Activated T-helper 2 cell treated with anti-CD3 and anti-CD28 coated beads, Interferon-gamma antibody, Interleukin-2, Interleukin-4, amounts not matched to agents 10 μg/mL and 5 μg/mL and 100 μg/mL, durations not matched to agents 14 hours and 24 hours and 36 hours (primary cell): ENCODE measurements around the gene NSFL1C. TPM values are rescaled to one million over a fixed set of nuclear protein-coding genes. Genes with fewer than 3 reads are reported as not detected.
A peak's percentile ranks its signal among the peaks of the same experiment; 100 is the strongest.
"Not testable (repeated sequence)": the region's sequence is repeated elsewhere in the genome, so short reads cannot be mapped to it uniquely, and the experiment has no call there.

Source experiments
- DNase-seq: peaks from one replicate; pipeline ENCODE4 v3.0.0; 2021; ENCODE audit warnings: low spot score
- H3K27ac Mint-ChIP-seq: one replicate; pipeline ENCODE4 v1.8.0; 2021; ENCODE audit warnings: mixed read lengths
- H3K27me3 Mint-ChIP-seq: one replicate; pipeline ENCODE4 v1.8.0; 2021; ENCODE audit warnings: low read depth, mixed read lengths
- H3K36me3 Mint-ChIP-seq: one replicate; pipeline ENCODE4 v1.8.0; 2021; ENCODE audit warnings: low read depth, mixed read lengths
- H3K4me1 Mint-ChIP-seq: one replicate; pipeline ENCODE4 v1.8.0; 2021; ENCODE audit warnings: low read depth, mixed read lengths
- H3K4me3 Mint-ChIP-seq: one replicate; pipeline ENCODE4 v1.8.0; 2021; ENCODE audit warnings: low read depth, mild to moderate bottlenecking, moderate library complexity, mixed read lengths
- H3K9me3 Mint-ChIP-seq: one replicate; pipeline ENCODE4 v1.8.0; 2021; ENCODE audit warnings: mixed read lengths
- intact Hi-C: fragments of 100-400 bp; cut with micrococcal nuclease; formaldehyde crosslinking; loops from one replicate; pipeline ENCODE4 v1.15.1; 2023
- total RNA-seq: library from RNA; stranded (reverse); gene quantifications from 2 replicates; pipeline ENCODE4 v1.2.3, GENCODE V29; 2022

NSFL1C gene
- total RNA-seq, 1 donor from 2014 or later: 108 TPM

GRCh38 chr20:1399678-1400366 is 66.8 kb downstream of the NSFL1C start:
- peaks cover 18% of the 10 kb centered on the region for H3K4me1 Mint-ChIP-seq
- intact Hi-C loops, DNase-seq, H3K27ac Mint-ChIP-seq, H3K36me3 Mint-ChIP-seq, H3K4me3 Mint-ChIP-seq: not testable (repeated sequence)
- peaks cover 20% of the 10 kb centered on the region for H3K9me3 Mint-ChIP-seq
- peaks cover 24% of the 10 kb centered on the region for H3K27me3 Mint-ChIP-seq

DNA sequence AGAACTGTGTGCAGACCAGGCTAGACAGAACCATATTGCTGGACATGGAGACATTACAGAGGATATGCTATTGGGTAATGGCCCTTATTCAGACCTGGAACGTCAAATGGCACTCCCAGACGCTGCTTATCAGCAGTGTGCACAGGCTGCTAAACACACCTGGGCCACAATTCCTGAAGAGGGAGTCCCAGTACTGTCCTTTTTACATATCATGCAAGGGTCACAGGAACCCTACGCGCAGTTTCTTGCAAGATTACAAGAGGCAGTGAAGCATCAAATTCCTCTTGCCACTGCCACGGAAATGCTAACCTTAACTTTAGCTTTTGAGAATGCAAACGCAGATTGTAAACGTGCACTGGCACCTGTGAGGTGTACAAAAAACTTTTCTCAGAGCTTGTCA is 68.5 kb downstream of the NSFL1C start:
- H3K9me3 Mint-ChIP-seq: peaks cover 16% of the 10 kb centered on the region
- H3K27ac Mint-ChIP-seq, H3K4me3 Mint-ChIP-seq, DNase-seq, H3K36me3 Mint-ChIP-seq, intact Hi-C loops: not testable (repeated sequence)
- H3K4me1 Mint-ChIP-seq: peaks cover 28% of the 10 kb centered on the region
- peaks cover 26% of the 10 kb centered on the region for H3K27me3 Mint-ChIP-seq

GRCh38 chr20:1397710-1398109 is 68.9 kb downstream of the NSFL1C start:
- DNase-seq: no peak
- Mint-ChIP-seq H3K9me3 (peaks cover 14% of the 10 kb centered on the region), H3K36me3 (peaks cover 4% of the 10 kb centered on the region), H3K4me1 (peaks cover 29% of the 10 kb centered on the region), H3K4me3 (no peak overlapping the region), H3K27ac (no peak overlapping the region), H3K27me3 (peaks cover 25% of the 10 kb centered on the region)
- intact Hi-C loops: no loop called here

GRCh38 chr20:1396702-1397101 is 69.9 kb downstream of the NSFL1C start:
- Mint-ChIP-seq H3K4me3 (no peak overlapping the region), H3K9me3 (peaks cover 8% of the 10 kb centered on the region), H3K36me3 (peaks cover 9% of the 10 kb centered on the region), H3K4me1 (peaks cover 24% of the 10 kb centered on the region), H3K27me3 (peaks cover 18% of the 10 kb centered on the region), H3K27ac (no peak overlapping the region)
- no peak for DNase-seq
- intact Hi-C loops: no loop called here

- Mint-ChIP-seq H3K9me3 (peaks cover 8% of the 10 kb centered on the region), H3K36me3 (peaks cover 13% of the 10 kb centered on the region), H3K27ac (no peak overlapping the region), H3K4me1 (peaks cover 27% of the 10 kb centered on the region), H3K4me3 (no peak overlapping the region), H3K27me3 (peaks cover 18% of the 10 kb centered on the region)
- intact Hi-C loops: no loop called here
- DNase-seq: no peak
Observed at GRCh38 chr20:1396264-1396663, 70.4 kb downstream of the NSFL1C start.

GRCh38 chr20:1394686-1395085 is 72.0 kb downstream of the NSFL1C start:
- peaks cover 26% of the 10 kb centered on the region for H3K36me3 Mint-ChIP-seq
- DNase-seq: no peak
- H3K27ac Mint-ChIP-seq: no peak overlapping the region
- peaks cover 18% of the 10 kb centered on the region for H3K27me3 Mint-ChIP-seq
- peaks cover 40% of the 10 kb centered on the region for H3K4me1 Mint-ChIP-seq
- peaks cover 8% of the 10 kb centered on the region for H3K9me3 Mint-ChIP-seq
- intact Hi-C loops: no loop called here
- no peak overlapping the region for H3K4me3 Mint-ChIP-seq

DNA sequence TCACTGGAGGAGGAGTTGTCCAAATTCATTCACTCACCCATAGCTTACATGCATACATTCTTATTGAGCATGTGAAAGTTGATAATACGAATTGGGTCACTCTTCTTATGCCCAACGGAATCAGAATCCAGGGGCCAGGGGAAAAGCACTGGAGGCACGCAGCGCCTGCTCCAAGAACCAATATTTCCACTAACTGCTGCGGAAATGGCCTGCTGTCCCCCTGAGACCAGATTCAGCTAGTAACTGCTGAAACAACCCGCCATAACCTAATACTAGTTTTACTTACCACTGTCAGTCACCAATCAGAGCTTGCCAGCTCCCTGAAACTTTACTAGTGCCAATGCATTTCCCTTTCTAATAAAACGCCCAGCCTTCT is 73.2 kb downstream of the NSFL1C start:
- peaks cover 35% of the 10 kb centered on the region for H3K36me3 Mint-ChIP-seq
- H3K9me3 Mint-ChIP-seq: peaks cover 8% of the 10 kb centered on the region
- H3K27me3 Mint-ChIP-seq: peaks cover 18% of the 10 kb centered on the region
- H3K4me3 Mint-ChIP-seq: peak overlapping the region; percentile 91
- intact Hi-C loops: loop anchor here (1.0 to 2.0 kb wide), 4 partner anchors 33 to 275 kb away; partner anchors contain the start of gene PSMF1
- H3K4me1 Mint-ChIP-seq: peaks cover 47% of the 10 kb centered on the region
- peak overlapping the region; percentile 85 for H3K27ac Mint-ChIP-seq
- DNase-seq: no peak

DNA sequence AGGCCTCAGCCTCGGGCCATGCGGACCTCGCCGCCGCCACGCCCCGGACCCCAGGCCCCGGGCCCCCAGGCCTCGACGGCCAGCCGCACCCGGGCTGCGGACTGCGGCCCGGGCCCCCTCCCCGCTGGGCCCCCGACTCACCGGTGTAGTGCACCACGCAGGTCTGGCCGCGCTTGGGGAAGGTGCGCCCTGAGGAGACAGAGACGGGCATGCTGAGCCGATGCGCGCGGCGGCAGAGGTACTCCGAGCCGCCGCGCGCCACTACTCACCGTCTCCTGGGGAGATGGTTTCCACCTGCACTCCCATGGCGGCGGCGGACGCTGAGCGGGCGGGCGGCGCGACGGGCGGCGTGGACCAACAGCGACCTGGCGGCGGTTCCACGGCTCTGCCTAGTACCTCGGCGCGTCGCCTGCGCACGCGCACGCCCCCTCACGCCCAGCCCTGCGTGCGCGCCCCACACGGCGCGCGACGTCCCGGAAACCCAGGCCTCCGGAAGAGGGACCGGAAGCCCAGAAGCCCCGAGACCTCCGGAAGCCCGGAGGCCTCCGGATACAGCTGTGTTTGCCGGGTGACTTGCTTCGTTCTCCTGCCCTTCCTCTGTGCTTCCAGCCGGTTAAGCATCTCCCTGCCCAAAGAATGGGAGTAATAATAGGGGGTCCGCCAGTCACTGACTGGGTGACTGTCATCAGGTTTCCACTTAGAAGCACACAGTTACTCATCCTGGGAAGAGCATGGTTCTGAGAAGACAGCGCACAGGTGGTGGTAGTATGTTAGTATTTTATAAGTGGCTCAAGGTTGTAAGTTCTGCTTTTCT is 73.7 kb downstream of the NSFL1C start, which contains the start of gene FKBP1A:
Gene FKBP1A, minus strand, starts transcription at position 362 of the 814 bp plus-strand sequence. Its CDS starts 56 bp downstream, at position 306.
- H3K4me3 Mint-ChIP-seq: peak within 1 kb of the TSS; percentile 91
- H3K4me1 Mint-ChIP-seq: peaks cover 53% of the 10 kb centered on the region
- peak; percentile 88 for DNase-seq
- H3K27ac Mint-ChIP-seq: peak within 1 kb of the TSS; percentile 85
- intact Hi-C loops: loop anchor here (1.0 to 2.0 kb wide), 4 partner anchors 32 to 275 kb away; partner anchors contain the start of gene PSMF1
- peaks cover 18% of the 10 kb centered on the region for H3K27me3 Mint-ChIP-seq
- peaks cover 8% of the 10 kb centered on the region for H3K9me3 Mint-ChIP-seq
- peaks cover 41% of the 10 kb centered on the region for H3K36me3 Mint-ChIP-seq

- intact Hi-C loops: loop anchor here (2.0 kb wide), 1 partner anchor 32 kb away; no protein-coding TSS in a partner anchor
- no peak for DNase-seq
- Mint-ChIP-seq H3K4me1 (peaks cover 57% of the 10 kb centered on the region), H3K4me3 (peak overlapping the region; percentile 88), H3K27ac (peak overlapping the region; percentile 77), H3K27me3 (peaks cover 18% of the 10 kb centered on the region), H3K36me3 (peaks cover 44% of the 10 kb centered on the region), H3K9me3 (peaks cover 8% of the 10 kb centered on the region)
Observed at GRCh38 chr20:1392443-1392692, 74.3 kb downstream of the NSFL1C start.

Other genes starting within 250 kb of the NSFL1C start
- gene RAD21L1, start 240.8 kb downstream of the NSFL1C start, total RNA-seq: 0.32 TPM in 1 of 2 replicates, not detected in the other
- 2.7 and 3.1 TPM in 2 replicates for gene SNPH, start 200.6 kb downstream of the NSFL1C start, total RNA-seq
- 3.2 and 4.1 TPM in 2 replicates for gene SDCBP2, start 137.7 kb downstream of the NSFL1C start, total RNA-seq
- 320 and 330 TPM in 2 replicates for gene FKBP1A, start 73.8 kb downstream of the NSFL1C start, total RNA-seq
- not detected in 2 replicates for gene SIRPB2, start 24.6 kb upstream of the NSFL1C start, total RNA-seq
- 0.37 TPM in 1 of 2 replicates, not detected in the other for gene SIRPD, start 90.9 kb upstream of the NSFL1C start, total RNA-seq
- 0.67 and 1.6 TPM in 2 replicates for gene SIRPB1, start 153.2 kb upstream of the NSFL1C start, total RNA-seq
- gene SIRPG, start 190.9 kb upstream of the NSFL1C start, total RNA-seq: 25.1 and 28.7 TPM in 2 replicates